Body of pancreas (tissue), 4 donors: Measurements from ENCODE around the gene WNK2. TPM values are rescaled to one million over a fixed set of nuclear protein-coding genes. Genes with fewer than 3 reads are reported as not detected.

Source experiments
- ATAC-seq: fragments of 150-250 bp; one replicate; pipeline ENCODE4 v1.9.1; 2016
- DNase-seq, 4 donors: peaks; one replicate each; pipeline ENCODE4 v3.0.0-alpha.2; 2019
- H3K27ac ChIP-seq, 4 donors: fragments of 200-600 bp; sonication (generic); 1 replicate in 3 of 4; 2 replicates in 1 of 4; pipeline versions ENCODE4 v1.5.1 to v1.6.1; 2016 to 2019; ENCODE audit warnings: mild to moderate bottlenecking in 1 of 4, mixed read lengths in 1 of 4, moderate library complexity in 1 of 4
- H3K27me3 ChIP-seq, 2 donors: fragments of 200-600 bp; sonication (generic); one replicate each; pipeline ENCODE4 v1.6.0; 2016; ENCODE audit warnings: mild to moderate bottlenecking in 1 of 2
- H3K36me3 ChIP-seq, 2 donors: fragments of 200-600 bp; sonication (generic); replicated peaks in 1 of 2; 2 replicates each; pipeline ENCODE4 v1.5.1; 2016; ENCODE audit warnings: low read depth in 2 of 2; ENCODE audit not compliant: insufficient read depth in 1 of 2
- H3K4me1 ChIP-seq: fragments of 200-600 bp; sonication (generic); one replicate; pipeline ENCODE4 v1.6.0; 2016
- H3K4me3 ChIP-seq, 2 donors: fragments of 200-600 bp; sonication (generic); 1 replicate in 1 of 2; 2 replicates in 1 of 2; pipeline ENCODE4 v1.5.1; 2016 to 2019
- H3K9me3 ChIP-seq, 3 donors: fragments of 200-600 bp; sonication (generic); 1 replicate in 2 of 3; 2 replicates in 1 of 3; pipeline ENCODE4 v1.5.1; 2016
- CTCF ChIP-seq, 7 experiments: fragments of 450-650 bp in 4 of 7; fragments of 200-600 bp in 3 of 7; sonication (generic) in 3 of 7; IDR thresholded peaks; one replicate each; pipeline ENCODE4 v1.5.1; 2016 to 2019; ENCODE audit warnings: antibody characterized with exemption in 7 of 7
- POLR2A ChIP-seq, 3 donors: fragments of 450-650 bp; IDR thresholded peaks; one replicate each; pipeline ENCODE4 v1.6.1; 2016; ENCODE audit warnings: antibody characterized with exemption in 3 of 3, mild to moderate bottlenecking in 2 of 3
- WGBS, 2 donors: methylation state at CpG; one replicate each; pipeline ENCODE4 v1.1.5; 2017; 5-methylcytosine and 5-hydroxymethylcytosine counted together
- intact Hi-C: fragments of 100-400 bp; cut with DNase I; formaldehyde crosslinking; loops from one replicate; pipeline ENCODE4 v1.15.1; 2023
- total RNA-seq, 2 donors: library from RNA; depleted of rRNA; stranded (reverse); fragments of >200 nt; gene quantifications; one replicate each; pipeline ENCODE4 v1.1.0, GENCODE V29; 2016

Gene WNK2
- total RNA-seq, 2 donors from 2014 or later = 85.4 to 173 TPM

GRCh38 chr9:93190133-93190525 lies 6.2 kb downstream of the WNK2 start:
- Histone ChIP-seq H3K27me3 (no peaks in the 10 kb centered on the region), H3K27ac (peak overlapping the region in 3 of 4 donors; percentile 78 to 90 (median 89)), H3K9me3 (no peaks in the 10 kb centered on the region), H3K36me3 (no peaks in the 10 kb centered on the region), H3K4me3 (no peak overlapping the region), H3K4me1 (peaks cover 88% of the 10 kb centered on the region)
- no peak for TF ChIP-seq POLR2A (IDR thresholded peaks at IDR 0.05)
- TF ChIP-seq CTCF (IDR thresholded peaks at IDR 0.05) = no peak
- WGBS, 2 donors = 68 to 83% methylated on average over 8 to 12 of the region's 12 CpGs
- ATAC-seq (no peak), DNase-seq (no peak)
- intact Hi-C loops = no loop called here

GRCh38 chr9:93190656-93191353 lies 6.9 kb downstream of the WNK2 start:
- Histone ChIP-seq H3K36me3 (no peaks in the 10 kb centered on the region), H3K4me3 (no peak overlapping the region), H3K9me3 (no peaks in the 10 kb centered on the region), H3K27ac (peak overlapping the region in 3 of 4 donors; percentile 78 to 90 (median 89)), H3K4me1 (peaks cover 88% of the 10 kb centered on the region), H3K27me3 (no peaks in the 10 kb centered on the region)
- intact Hi-C loops = no loop called here
- 74 to 96% methylated on average over 14 to 17 of the region's 17 CpGs for WGBS, 2 donors
- DNase-seq = no peak
- ATAC-seq = no peak
- TF ChIP-seq POLR2A (IDR thresholded peaks at IDR 0.05) (no peak), CTCF (IDR thresholded peaks at IDR 0.05) (no peak)

- Histone ChIP-seq H3K4me3 (no peak overlapping the region), H3K27me3 (no peaks in the 10 kb centered on the region), H3K36me3 (no peaks in the 10 kb centered on the region), H3K4me1 (peaks cover 90% of the 10 kb centered on the region), H3K27ac (peak overlapping the region in 3 of 4 donors; percentile 29 to 90 (median 89)), H3K9me3 (no peaks in the 10 kb centered on the region)
- no peak for ATAC-seq
- no peak for DNase-seq
- no peak for TF ChIP-seq POLR2A (IDR thresholded peaks at IDR 0.05)
- TF ChIP-seq CTCF (IDR thresholded peaks at IDR 0.05) = no peak
- intact Hi-C loops = no loop called here
- 83 to 92% methylated on average over 5 of the region's 5 CpGs for WGBS, 2 donors
Measured at GRCh38 chr9:93191354-93191660, 7.4 kb downstream of the WNK2 start.

- H3K4me3 ChIP-seq = no peak overlapping the region
- 46 to 59% methylated on average over 10 to 11 of the region's 11 CpGs for WGBS, 2 donors
- peak overlapping the region; percentile 28 to 90 (median 60) for H3K27ac ChIP-seq
- intact Hi-C loops = no loop called here
- H3K9me3 ChIP-seq = no peaks in the 10 kb centered on the region
- H3K4me1 ChIP-seq = peaks cover 91% of the 10 kb centered on the region
- ATAC-seq (no peak), DNase-seq (no peak)
- no peaks in the 10 kb centered on the region for H3K27me3 ChIP-seq
- no peak for TF ChIP-seq CTCF (IDR thresholded peaks at IDR 0.05)
- no peak for TF ChIP-seq POLR2A (IDR thresholded peaks at IDR 0.05)
- no peaks in the 10 kb centered on the region for H3K36me3 ChIP-seq
Measured at GRCh38 chr9:93192721-93193387, 8.9 kb downstream of the WNK2 start.
